ENCODE measurements around the gene DLGAP1. TPM values are rescaled to one million over a fixed set of nuclear protein-coding genes. Genes with fewer than 3 reads are reported as not detected.

The DLGAP1 gene
- total RNA-seq, 1 experiment from 2014 or later = 0.39 TPM

- no peaks in the 10 kb centered on the region for H3K4me1 ChIP-seq (ENCODE audit: control insufficient read depth in 1 of 2, insufficient read depth in 2 of 2, low read length in 2 of 2)
- BruUV-seq (replicated peaks) = no TSS peak
- H3K9ac ChIP-seq (ENCODE audit: low read length) = no peak overlapping the region
- H3K9me3 ChIP-seq (ENCODE audit: control insufficient read depth in 1 of 2, insufficient read depth in 1 of 2, low read depth in 1 of 2, low read length in 2 of 2) = no peaks in the 10 kb centered on the region
- no peaks in the 10 kb centered on the region for H3K27me3 ChIP-seq (ENCODE audit: insufficient read depth, low read length)
- ATAC-seq (no peak), DNase-seq (ENCODE audit: low read depth, low spot score) (no peak)
- ChIA-PET RAD21 (ENCODE audit: low non-redundant PET in 1 of 2, low total read pairs in 2 of 2, uncharacterized antibody in 2 of 2, unreplicated experiment in 2 of 2) (no interaction called here), CTCF (no interaction called here), POLR2A (no interaction called here)
- no peak overlapping the region for H2AFZ ChIP-seq (ENCODE audit: low read depth, low read length, poor library complexity, severe bottlenecking)
- H3K79me2 ChIP-seq (ENCODE audit: insufficient read depth, low read length) = no peaks in the 10 kb centered on the region
- intact Hi-C loops (cut with micrococcal nuclease) = no loop called here
- no peak overlapping the region for H3K4me2 ChIP-seq (ENCODE audit: low read length)
- no peak overlapping the region for H3K4me3 ChIP-seq (replicated peaks in 1 of 2; ENCODE audit: low read depth in 1 of 2, low read length in 2 of 2)
- H3K9me2 ChIP-seq (ENCODE audit: insufficient read depth) = no peaks in the 10 kb centered on the region
- H4K20me1 ChIP-seq (ENCODE audit: insufficient read depth) = no peaks in the 10 kb centered on the region
- no peaks in the 10 kb centered on the region for H3K36me3 ChIP-seq (ENCODE audit: control insufficient read depth in 1 of 2, insufficient read depth in 2 of 2, low read length in 2 of 2)
- TF ChIP-seq SRF (IDR thresholded peaks at IDR 0.05; ENCODE audit: low read depth) = no peak
- no peak for TF ChIP-seq ZFX (IDR thresholded peaks at IDR 0.05)
- TF ChIP-seq MAX (IDR thresholded peaks at IDR 0.05) = no peak
- TF ChIP-seq RAD21 (IDR thresholded peaks at IDR 0.05; ENCODE audit: low read depth) = no peak
- no peak for TF ChIP-seq FOSL1 (IDR thresholded peaks at IDR 0.05; ENCODE audit: low read depth)
- TF ChIP-seq EGR1 (IDR thresholded peaks at IDR 0.05; ENCODE audit: low read depth) = no peak
- no peak for TF ChIP-seq SIN3A (IDR thresholded peaks at IDR 0.05; ENCODE audit: low read depth)
- TF ChIP-seq EZH2 (IDR thresholded peaks at IDR 0.05) = no peak
- no peak for TF ChIP-seq ATF3 (IDR thresholded peaks at IDR 0.05)
- no peak overlapping the region for H3K27ac ChIP-seq (ENCODE audit: low read depth, low read length)
Measured at GRCh38 chr18:3742541-3742940, 712.6 kb downstream of the DLGAP1 start.

- ATAC-seq = no peak
- no peak overlapping the region for H3K4me3 ChIP-seq (replicated peaks in 1 of 2; ENCODE audit: low read depth in 1 of 2, low read length in 2 of 2)
- no peak for DNase-seq (ENCODE audit: low read depth, low spot score)
- H4K20me1 ChIP-seq (ENCODE audit: insufficient read depth) = no peaks in the 10 kb centered on the region
- BruUV-seq (replicated peaks) = no TSS peak
- RAD21 ChIA-PET (ENCODE audit: low non-redundant PET in 1 of 2, low total read pairs in 2 of 2, uncharacterized antibody in 2 of 2, unreplicated experiment in 2 of 2) = no interaction called here
- no peak overlapping the region for H3K9ac ChIP-seq (ENCODE audit: low read length)
- no peaks in the 10 kb centered on the region for H3K79me2 ChIP-seq (ENCODE audit: insufficient read depth, low read length)
- H3K4me1 ChIP-seq (ENCODE audit: control insufficient read depth in 1 of 2, insufficient read depth in 2 of 2, low read length in 2 of 2) = no peaks in the 10 kb centered on the region
- H2AFZ ChIP-seq (ENCODE audit: low read depth, low read length, poor library complexity, severe bottlenecking) = no peak overlapping the region
- no peaks in the 10 kb centered on the region for H3K9me3 ChIP-seq (ENCODE audit: control insufficient read depth in 1 of 2, insufficient read depth in 1 of 2, low read depth in 1 of 2, low read length in 2 of 2)
- H3K4me2 ChIP-seq (ENCODE audit: low read length) = no peak overlapping the region
- CTCF ChIA-PET = no interaction called here
- TF ChIP-seq SIN3A (IDR thresholded peaks at IDR 0.05; ENCODE audit: low read depth) = no peak
- TF ChIP-seq YY1 (IDR thresholded peaks at IDR 0.05; ENCODE audit: extremely low read depth, insufficient replicate concordance, low read depth, low read length) = no peak
- TF ChIP-seq SP1 (IDR thresholded peaks at IDR 0.05; ENCODE audit: low read depth) = no peak
- no peak for TF ChIP-seq CTCF (IDR thresholded peaks at IDR 0.05 in 2 of 3, conservative IDR thresholded peaks at IDR 0.05 in 1 of 3; ENCODE audit: borderline replicate concordance in 1 of 3, insufficient read depth in 1 of 3, low read depth in 2 of 3, low read length in 2 of 3)
- no peak for TF ChIP-seq FOSL1 (IDR thresholded peaks at IDR 0.05; ENCODE audit: low read depth)
- POLR2A ChIA-PET = no interaction called here
- intact Hi-C loops (cut with micrococcal nuclease) = no loop called here
- H3K36me3 ChIP-seq (ENCODE audit: control insufficient read depth in 1 of 2, insufficient read depth in 2 of 2, low read length in 2 of 2) = no peaks in the 10 kb centered on the region
- no peaks in the 10 kb centered on the region for H3K9me2 ChIP-seq (ENCODE audit: insufficient read depth)
- H3K27ac ChIP-seq (ENCODE audit: low read depth, low read length) = no peak overlapping the region
- no peaks in the 10 kb centered on the region for H3K27me3 ChIP-seq (ENCODE audit: insufficient read depth, low read length)
Measured at GRCh38 chr18:3741333-3741732, 713.8 kb downstream of the DLGAP1 start.

Data from HCT116 (cell line).